Stomach (tissue), 4 donors: Measurements from ENCODE around the gene OR13J1.

Experiments
- CTCF ChIP-seq, 7 experiments: fragments of 450-650 bp in 4 of 7; fragments of 200-600 bp in 3 of 7; sonication (generic) in 3 of 7; IDR thresholded peaks; one replicate each; pipeline ENCODE4 v1.5.1; 2016 to 2019; ENCODE audit warnings: antibody characterized with exemption in 7 of 7, control low read depth in 2 of 7, mild to moderate bottlenecking in 1 of 7
- EP300 ChIP-seq: sonication (generic); formaldehyde crosslinking; IDR thresholded peaks from one replicate; pipeline ENCODE4 v1.6.1; 2017; ENCODE audit warnings: antibody characterized with exemption
- POLR2A ChIP-seq, 4 donors: fragments of 450-650 bp; IDR thresholded peaks; one replicate each; pipeline ENCODE4 v1.6.1; 2016; ENCODE audit warnings: antibody characterized with exemption in 4 of 4, control low read depth in 2 of 4, mild to moderate bottlenecking in 1 of 4, moderate library complexity in 1 of 4

GRCh38 chr9:35909274-35909673 lies 39.1 kb upstream of the OR13J1 start, which contains the start of gene SPAAR:
- no peak for TF ChIP-seq EP300
- TF ChIP-seq CTCF (IDR thresholded peaks at IDR 0.05), result no peak
- TF ChIP-seq POLR2A (IDR thresholded peaks at IDR 0.05), result no peak
